A549 treated with Hydrocortisone at 1 μM for 4 hours (cell line): ENCODE data around the gene TAF10. TPM values are rescaled to one million over a fixed set of nuclear protein-coding genes. Genes with fewer than 3 reads are reported as not detected.

ENCODE experiments used
- total RNA-seq: library from RNA; stranded (reverse); fragments of 200-300 nt; extraction: Qiagen RNA extraction; gene quantifications from 5 replicates; pipeline ENCODE4 v1.2.3, GENCODE V29; 2022

The TAF10 gene
- total RNA-seq: 134 to 257 TPM (median 219 TPM) in 5 replicates

GRCh38 chr11:6612213-6613041, at the start of gene TAF10:
Gene TAF10 (minus strand): TSS chr11:6612216. CDS start chr11:6612189, 27 bp downstream.

GRCh38 chr11:6655790-6656583, 44.0 kb upstream of the TAF10 start, which contains the start of gene DCHS1:
Gene DCHS1 (minus strand): TSS chr11:6655809. CDS start chr11:6641613, 14,196 bp downstream.

GRCh38 chr11:6619004-6619745, 7.2 kb upstream of the TAF10 start, which contains the start of gene TPP1:
Gene TPP1 (minus strand): TSS chr11:6619422. CDS start chr11:6619400, 22 bp downstream.

GRCh38 chr11:6603287-6604080, 8.5 kb downstream of the TAF10 start, which contains the start of the genes ILK and RRP8:
Gene ILK (plus strand): TSS chr11:6603774. CDS start chr11:6604272, 498 bp downstream.
Gene RRP8 (minus strand): TSS chr11:6603616. CDS start chr11:6603502, 114 bp downstream.

Other genes with a start within 250 kb of the TAF10 start
- gene SMPD1, start 221.7 kb downstream of the TAF10 start, total RNA-seq: 9.3 to 11.3 TPM (median 10.1 TPM) in 5 replicates
- gene APBB1, start 193.1 kb downstream of the TAF10 start, total RNA-seq: 16.6 to 20.1 TPM (median 18.9 TPM) in 5 replicates
- 0.48 to 0.66 TPM (median 0.51 TPM) in 5 replicates for gene HPX, start 171.2 kb downstream of the TAF10 start, total RNA-seq
- gene TRIM3, start 138.3 kb downstream of the TAF10 start, total RNA-seq: 16.0 to 21.4 TPM (median 17.6 TPM) in 5 replicates
- 53.3 to 59.5 TPM (median 55.2 TPM) in 5 replicates for gene ARFIP2, start 130.9 kb downstream of the TAF10 start, total RNA-seq
- gene TIMM10B, start 130.7 kb downstream of the TAF10 start, total RNA-seq: 27.1 to 36.2 TPM (median 33.5 TPM) in 5 replicates
- gene DNHD1, start 114.9 kb downstream of the TAF10 start, total RNA-seq: 2.5 to 3.4 TPM (median 2.9 TPM) in 5 replicates
- gene RRP8, start 8.6 kb downstream of the TAF10 start, total RNA-seq: 26.0 to 38.0 TPM (median 32.7 TPM) in 5 replicates
- 112 to 121 TPM (median 115 TPM) in 5 replicates for gene ILK, start 8.4 kb downstream of the TAF10 start, total RNA-seq
- gene TPP1, start 7.2 kb upstream of the TAF10 start, total RNA-seq: 41.2 to 46.0 TPM (median 44.5 TPM) in 5 replicates
- gene DCHS1, start 43.6 kb upstream of the TAF10 start, total RNA-seq: 0.09 to 0.10 TPM (median 0.09 TPM) in 5 replicates
- gene MRPL17, start 71.1 kb upstream of the TAF10 start, total RNA-seq: 80.2 to 104 TPM (median 93.9 TPM) in 5 replicates
- gene OR2AG2, start 159.8 kb upstream of the TAF10 start, total RNA-seq: 0.07 to 0.20 TPM in 2 of 5 replicates, not detected in the others
- gene OR2AG1, start 170.8 kb upstream of the TAF10 start, total RNA-seq: not detected in 5 replicates
- gene OR6A2, start 187.5 kb upstream of the TAF10 start, total RNA-seq: not detected in 5 replicates
- not detected in 5 replicates for gene OR10A5, start 233.5 kb upstream of the TAF10 start, total RNA-seq